B cell (primary cell): ENCODE results near the gene ASMT. TPM values are rescaled to one million over a fixed set of nuclear protein-coding genes. Genes with fewer than 3 reads are reported as not detected.

Experiments
- ATAC-seq: fragments of 200-7000 bp; cut with Tn5 transposase; one replicate; pipeline ENCODE4 v1.10.0; 2021; ENCODE audit warnings: low read depth, mild to moderate bottlenecking, moderate number of reproducible peaks, moderate library complexity
- CTCF ChIA-PET: fragments of 350-600 bp; sonication (Branson Sonifier 250); formaldehyde crosslinking; loops from one replicate; lab custom pipeline; 2021; ENCODE audit warnings: antibody characterized with exemption, inconsistent platforms; lab: Charles Lee
- POLR2A ChIA-PET: fragments of 350-600 bp; sonication (Branson Sonifier 250); formaldehyde crosslinking; loops from one replicate; lab custom pipeline; 2021; ENCODE audit warnings: antibody characterized with exemption; lab: Charles Lee
- DNase-seq: peaks from one replicate; pipeline ENCODE4 v3.0.0; 2013
- H2AFZ ChIP-seq: 2 replicates; pipeline ENCODE4 v1.6.1; 2012; ENCODE audit warnings: mild to moderate bottlenecking, low read depth, low read length; ENCODE audit not compliant: insufficient read depth, poor library complexity, severe bottlenecking
- H3K27ac ChIP-seq, 2 donors: 1 replicate in 1 of 2; 2 replicates in 1 of 2; pipeline ENCODE4 v1.5.1; 2012 to 2013; ENCODE audit warnings: low read length in 2 of 2, mild to moderate bottlenecking in 2 of 2, moderate library complexity in 1 of 2
- H3K27me3 ChIP-seq, 4 experiments: fragments of 200-600 bp in 1 of 4; sonication (generic) in 1 of 4; replicated peaks in 1 of 4; 1 replicate in 2 of 4; 2 replicates in 2 of 4; pipeline versions ENCODE4 v1.6.1 to v1.7.0; 2013 to 2016; ENCODE audit warnings: low read length in 3 of 4, mild to moderate bottlenecking in 2 of 4, mixed read lengths in 1 of 4, moderate library complexity in 1 of 4; ENCODE audit not compliant: insufficient read depth in 4 of 4, control insufficient read depth in 3 of 4; ENCODE audit errors: control extremely low read depth in 1 of 4
- H3K36me3 ChIP-seq, 2 experiments: replicated peaks in 1 of 2; 1 replicate in 1 of 2; 2 replicates in 1 of 2; pipeline versions ENCODE4 v1.6.1 to v1.7.1; 2013; ENCODE audit warnings: low read length in 1 of 2; ENCODE audit not compliant: insufficient read depth in 2 of 2, control insufficient read depth in 1 of 2; ENCODE audit errors: control extremely low read depth in 1 of 2, extremely low read depth in 1 of 2
- H3K4me1 ChIP-seq, 2 donors: fragments of 200-600 bp in 1 of 2; sonication (generic) in 1 of 2; 1 replicate in 1 of 2; 2 replicates in 1 of 2; pipeline versions ENCODE4 v1.5.1 to v1.6.1; 2013 to 2017; ENCODE audit warnings: low read length in 2 of 2; ENCODE audit not compliant: control insufficient read depth in 2 of 2, insufficient read depth in 2 of 2
- H3K4me2 ChIP-seq: replicated peaks from 2 replicates; pipeline ENCODE3; 2012; ENCODE audit warnings: mild to moderate bottlenecking, low read depth, low read length; ENCODE audit not compliant: poor library complexity, severe bottlenecking
- H3K4me3 ChIP-seq, 5 experiments: fragments of 200-600 bp in 1 of 5; sonication (generic) in 1 of 5; 1 replicate in 3 of 5; 2 replicates in 2 of 5; pipeline versions ENCODE4 v1.5.1 to v1.7.0; 2011 to 2016; ENCODE audit warnings: low read length in 4 of 5, mild to moderate bottlenecking in 4 of 5, low read depth in 2 of 5, control low read depth in 1 of 5, moderate library complexity in 1 of 5; ENCODE audit not compliant: insufficient read depth in 1 of 5; ENCODE audit errors: control extremely low read depth in 1 of 5, extremely low read depth in 1 of 5
- H3K79me2 ChIP-seq: fragments of 200-600 bp; sonication (generic); one replicate; pipeline ENCODE4 v1.6.0; 2016; ENCODE audit warnings: low read length; ENCODE audit not compliant: control insufficient read depth, insufficient read depth
- H3K9ac ChIP-seq: fragments of 200-600 bp; sonication (generic); 2 replicates; pipeline ENCODE4 v1.6.1; 2017; ENCODE audit warnings: mild to moderate bottlenecking, low read length, moderate library complexity
- H3K9me3 ChIP-seq, 3 donors: one replicate each; pipeline versions ENCODE4 v1.6.1 to v1.7.1; 2013; ENCODE audit warnings: low read length in 2 of 3; ENCODE audit not compliant: control insufficient read depth in 2 of 3, insufficient read depth in 1 of 3; ENCODE audit errors: control extremely low read depth in 1 of 3
- H4K20me1 ChIP-seq: 2 replicates; pipeline ENCODE4 v1.6.0; 2012; ENCODE audit warnings: mild to moderate bottlenecking, low read length; ENCODE audit not compliant: insufficient read depth, control insufficient read depth, poor library complexity, severe bottlenecking
- H3K27ac Mint-ChIP-seq: one replicate; pipeline ENCODE4 v1.8.0; 2021; ENCODE audit warnings: mixed read lengths
- H3K27me3 Mint-ChIP-seq: one replicate; pipeline ENCODE4 v1.8.0; 2021; ENCODE audit warnings: mixed read lengths
- H3K4me1 Mint-ChIP-seq: one replicate; pipeline ENCODE4 v1.8.0; 2021; ENCODE audit warnings: mixed read lengths
- H3K4me3 Mint-ChIP-seq: one replicate; pipeline ENCODE4 v1.8.0; 2021; ENCODE audit warnings: mixed read lengths
- H3K9me3 Mint-ChIP-seq: one replicate; pipeline ENCODE4 v1.8.0; 2022; ENCODE audit warnings: mixed read lengths; ENCODE audit not compliant: insufficient read depth
- EZH2 ChIP-seq: IDR thresholded peaks from 2 replicates; pipeline ENCODE4 v1.6.1; 2012; ENCODE audit warnings: borderline replicate concordance, low read depth, mild to moderate bottlenecking, moderate library complexity, low read length; ENCODE audit not compliant: insufficient read depth, poor library complexity, severe bottlenecking
- WGBS: methylation state at CpG from one replicate; pipeline ENCODE4 v1.1.5; 2013; ENCODE audit warnings: missing lambda C conversion rate; ENCODE audit not compliant: insufficient coverage; 5-methylcytosine and 5-hydroxymethylcytosine counted together
- intact Hi-C: fragments of 100-400 bp; cut with micrococcal nuclease; formaldehyde crosslinking; loops from one replicate; pipeline ENCODE4 v1.10.0; 2022
- polyA plus RNA-seq: library from polyadenylated mRNA; depleted of rRNA; stranded (reverse); fragments of >200 nt; gene quantifications from 2 replicates; pipeline ENCODE4 v1.2.3, GENCODE V29; 2012
- total RNA-seq, 2 donors: library from RNA; stranded (reverse); fragments of 120-200 nt in 1 of 2; gene quantifications; 1 replicate in 1 of 2; 2 replicates in 1 of 2; pipeline versions ENCODE4 v1.2.3 to v1.2.4, GENCODE V29; 2013 to 2022
- TF ChIP-seq, protein P1 (sequence below): fragments of 200-600 bp; IDR thresholded peaks from one replicate; pipeline ENCODE4 v1.8.0; 2022; ENCODE audit warnings: antibody characterized with exemption, mild to moderate bottlenecking

ASMT gene
- total and polyA plus RNA-seq, 2 donors (not counting 1 experiment from before 2014, with no cell fraction given) = 0.63 TPM; not detected in 1

GRCh38 chrX:1686642-1687041, 71.8 kb downstream of the ASMT start:
- H3K79me2 ChIP-seq = no peaks in the 10 kb centered on the region
- H3K4me1 Mint-ChIP-seq = peaks cover 6% of the 10 kb centered on the region
- H3K36me3 ChIP-seq = no peaks in the 10 kb centered on the region
- H2AFZ ChIP-seq = no peak overlapping the region
- H3K4me1 ChIP-seq = no peaks in the 10 kb centered on the region
- intact Hi-C loops = no loop called here
- DNase-seq = no peak
- peaks cover 0 to 2% (median 0%) of the 10 kb centered on the region in 3 donors for H3K9me3 ChIP-seq
- no peak overlapping the region for H3K27ac ChIP-seq
- no peak overlapping the region for H3K4me2 ChIP-seq
- H3K4me3 Mint-ChIP-seq = no peak overlapping the region
- ATAC-seq = no peak
- H3K4me3 ChIP-seq = no peak overlapping the region
- no peak overlapping the region for H3K9ac ChIP-seq
- ChIA-PET CTCF (no interaction called here), POLR2A (no interaction called here)
- no peak for TF ChIP-seq EZH2
- TF ChIP-seq, protein P1, sequence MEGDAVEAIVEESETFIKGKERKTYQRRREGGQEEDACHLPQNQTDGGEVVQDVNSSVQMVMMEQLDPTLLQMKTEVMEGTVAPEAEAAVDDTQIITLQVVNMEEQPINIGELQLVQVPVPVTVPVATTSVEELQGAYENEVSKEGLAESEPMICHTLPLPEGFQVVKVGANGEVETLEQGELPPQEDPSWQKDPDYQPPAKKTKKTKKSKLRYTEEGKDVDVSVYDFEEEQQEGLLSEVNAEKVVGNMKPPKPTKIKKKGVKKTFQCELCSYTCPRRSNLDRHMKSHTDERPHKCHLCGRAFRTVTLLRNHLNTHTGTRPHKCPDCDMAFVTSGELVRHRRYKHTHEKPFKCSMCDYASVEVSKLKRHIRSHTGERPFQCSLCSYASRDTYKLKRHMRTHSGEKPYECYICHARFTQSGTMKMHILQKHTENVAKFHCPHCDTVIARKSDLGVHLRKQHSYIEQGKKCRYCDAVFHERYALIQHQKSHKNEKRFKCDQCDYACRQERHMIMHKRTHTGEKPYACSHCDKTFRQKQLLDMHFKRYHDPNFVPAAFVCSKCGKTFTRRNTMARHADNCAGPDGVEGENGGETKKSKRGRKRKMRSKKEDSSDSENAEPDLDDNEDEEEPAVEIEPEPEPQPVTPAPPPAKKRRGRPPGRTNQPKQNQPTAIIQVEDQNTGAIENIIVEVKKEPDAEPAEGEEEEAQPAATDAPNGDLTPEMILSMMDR = no peak
- H3K27me3 ChIP-seq = peaks cover 0 to 2% (median 0%) of the 10 kb centered on the region in 4 experiments
- H3K27ac Mint-ChIP-seq = no peak overlapping the region
- WGBS = no CpG with 5 or more reads among the region's 2 CpGs
- peaks cover 2% of the 10 kb centered on the region for H3K9me3 Mint-ChIP-seq
- no peaks in the 10 kb centered on the region for H4K20me1 ChIP-seq
- no peaks in the 10 kb centered on the region for H3K27me3 Mint-ChIP-seq

Other genes starting within 250 kb of the ASMT start
- 323 and 343 TPM in 2 replicates for gene SLC25A6, start 222.9 kb upstream of the ASMT start, total RNA-seq
- 642 and 850 TPM in 2 replicates for gene SLC25A6, start 222.9 kb upstream of the ASMT start, polyA plus RNA-seq
- 50.4 and 52.9 TPM in 2 replicates for gene ASMTL, start 162.2 kb upstream of the ASMT start, total RNA-seq
- 15.3 and 33.3 TPM in 2 replicates for gene ASMTL, start 162.2 kb upstream of the ASMT start, polyA plus RNA-seq
- 140 and 142 TPM in 2 replicates for gene P2RY8, start 77.9 kb upstream of the ASMT start, total RNA-seq
- gene P2RY8, start 77.9 kb upstream of the ASMT start, polyA plus RNA-seq = 64.8 and 72.3 TPM in 2 replicates
- 126 and 129 TPM in 2 replicates for gene AKAP17A, start 23.5 kb upstream of the ASMT start, total RNA-seq
- 196 and 240 TPM in 2 replicates for gene AKAP17A, start 23.5 kb upstream of the ASMT start, polyA plus RNA-seq